ENCODE data around the gene SP6. TPM values are rescaled to one million over a fixed set of nuclear protein-coding genes. Genes with fewer than 3 reads are reported as not detected.
A peak's percentile ranks its signal among the peaks of the same experiment; 100 is the strongest.

SP6 gene
- total RNA-seq, 2 donors from 2014 or later, result 0.20 to 0.21 TPM

DNA sequence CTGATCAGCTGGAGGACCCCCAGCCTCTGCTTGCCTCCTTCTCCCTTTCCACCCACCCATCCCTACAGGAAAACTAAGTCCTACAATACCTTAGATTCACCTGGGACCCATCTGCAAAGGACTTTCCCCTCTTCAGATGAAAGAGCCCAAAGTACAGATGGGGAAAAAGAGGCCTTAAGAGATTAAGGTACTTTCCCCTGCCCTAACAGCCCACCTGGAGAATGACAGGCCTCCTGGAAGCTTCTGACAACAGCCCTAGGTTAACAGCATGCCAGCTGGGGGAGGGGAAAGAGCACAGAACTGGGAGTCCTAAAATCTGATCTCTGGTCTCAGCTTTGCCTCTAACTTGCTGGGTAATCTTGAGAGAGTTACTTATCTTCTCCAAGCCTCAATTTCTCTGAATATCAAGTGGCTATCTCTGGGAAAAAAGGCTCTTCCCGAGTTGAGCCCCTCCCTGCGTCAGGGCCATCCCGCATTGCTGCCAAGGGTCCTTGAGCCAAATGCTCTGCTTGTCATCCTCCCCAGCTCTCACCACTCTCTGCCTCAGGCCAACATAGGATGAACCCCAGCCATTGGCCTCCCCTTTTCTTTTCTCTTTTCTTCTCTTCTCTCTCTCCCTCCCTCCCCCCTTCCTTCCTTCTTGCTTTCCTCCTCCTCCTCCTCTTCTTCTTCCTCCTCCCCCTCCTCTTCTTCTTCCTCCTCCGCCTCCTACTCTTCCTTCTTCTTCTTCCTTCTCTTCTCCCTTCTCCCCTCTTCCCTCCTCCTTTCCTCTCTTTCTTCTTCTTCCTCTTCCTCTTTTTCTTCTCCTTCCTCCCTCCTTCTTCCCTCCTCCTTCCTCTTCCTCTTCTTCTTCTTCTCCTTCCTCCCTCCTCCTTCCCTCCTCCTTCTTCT lies 22.5 kb upstream of the SP6 start:
- Mint-ChIP-seq H3K27ac (no peak overlapping the region), H3K27me3 (peaks cover 84% of the 10 kb centered on the region), H3K4me1 (peaks cover 4% of the 10 kb centered on the region), H3K4me3 (no peak overlapping the region), H3K36me3 (ENCODE audit: low read depth) (peaks cover 6% of the 10 kb centered on the region)
- no peak for ATAC-seq
- no peak for DNase-seq
- H3K9me3 ChIP-seq (ENCODE audit: control insufficient read depth, low read length, poor library complexity, severe bottlenecking), result no peaks in the 10 kb centered on the region

DNA sequence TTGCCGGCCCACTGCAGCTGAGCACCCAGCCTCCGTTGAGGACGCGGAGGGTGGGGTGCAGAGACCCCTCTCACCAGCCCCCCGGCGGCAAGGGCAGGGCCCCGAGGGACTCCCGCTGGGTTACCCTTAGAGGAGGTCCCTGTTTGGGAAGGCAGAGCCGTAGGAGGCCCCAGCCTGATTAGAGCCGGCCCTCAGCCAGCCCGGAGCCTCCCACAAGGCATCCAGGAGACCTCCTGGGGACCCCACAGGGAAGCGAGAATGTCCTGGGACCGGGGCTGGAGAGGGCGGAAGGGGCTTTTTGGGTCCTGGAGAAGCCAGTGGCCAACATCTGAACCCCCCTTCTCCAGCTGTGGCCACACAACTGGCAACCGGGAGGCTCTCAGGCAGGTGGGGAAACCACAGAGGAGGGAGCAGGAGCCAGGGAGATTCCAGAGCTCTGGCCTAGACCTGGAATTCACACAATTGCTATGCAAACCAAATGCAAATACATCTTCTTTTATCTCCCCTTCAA lies 21.7 kb upstream of the SP6 start:
- no peak for ATAC-seq
- H3K9me3 ChIP-seq (ENCODE audit: control insufficient read depth, low read length, poor library complexity, severe bottlenecking), result no peaks in the 10 kb centered on the region
- no peak overlapping the region for H3K4me3 Mint-ChIP-seq
- no peak overlapping the region for H3K27ac Mint-ChIP-seq
- H3K27me3 Mint-ChIP-seq, result peaks cover 84% of the 10 kb centered on the region
- H3K36me3 Mint-ChIP-seq (ENCODE audit: low read depth), result peaks cover 6% of the 10 kb centered on the region
- H3K4me1 Mint-ChIP-seq, result peaks cover 2% of the 10 kb centered on the region
- no peak for DNase-seq

DNA sequence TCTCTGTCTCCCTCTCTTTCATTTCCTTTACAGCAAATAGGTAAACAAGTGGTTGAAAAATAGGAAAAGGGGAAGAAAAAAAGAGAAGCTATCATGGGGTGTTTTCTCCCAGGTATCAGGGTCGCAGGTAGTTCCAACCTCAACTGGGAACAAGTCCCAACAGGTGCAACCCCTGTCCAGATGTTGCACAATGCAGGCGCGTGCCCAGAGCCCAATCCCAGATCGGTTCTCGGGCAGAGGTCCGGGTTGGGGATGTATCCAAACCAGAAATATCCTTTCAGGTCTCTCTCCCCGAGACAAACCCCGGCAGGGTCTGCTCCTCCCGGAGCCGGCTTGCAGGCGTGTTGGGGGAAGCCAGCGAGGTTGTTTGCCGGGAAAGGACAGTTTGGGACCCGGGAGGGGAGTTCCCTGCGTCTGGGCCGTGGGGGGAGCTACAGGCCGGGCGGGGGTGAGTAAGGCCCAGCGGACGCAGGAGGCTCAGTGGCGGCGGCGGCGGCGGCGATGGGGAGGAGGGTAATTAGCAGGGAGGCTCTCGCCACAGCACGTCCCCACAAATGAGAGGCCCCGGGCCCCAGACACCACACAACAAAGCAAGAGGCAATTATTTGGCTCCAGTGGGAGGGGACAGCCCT lies 21.2 kb upstream of the SP6 start:
- ATAC-seq (no peak), DNase-seq (no peak)
- H3K27ac Mint-ChIP-seq, result no peak overlapping the region
- H3K27me3 Mint-ChIP-seq, result peaks cover 80% of the 10 kb centered on the region
- H3K9me3 ChIP-seq (ENCODE audit: control insufficient read depth, low read length, poor library complexity, severe bottlenecking), result no peaks in the 10 kb centered on the region
- H3K4me1 Mint-ChIP-seq, result no peaks in the 10 kb centered on the region
- H3K4me3 Mint-ChIP-seq, result no peak overlapping the region
- H3K36me3 Mint-ChIP-seq (ENCODE audit: low read depth), result peaks cover 6% of the 10 kb centered on the region

DNA sequence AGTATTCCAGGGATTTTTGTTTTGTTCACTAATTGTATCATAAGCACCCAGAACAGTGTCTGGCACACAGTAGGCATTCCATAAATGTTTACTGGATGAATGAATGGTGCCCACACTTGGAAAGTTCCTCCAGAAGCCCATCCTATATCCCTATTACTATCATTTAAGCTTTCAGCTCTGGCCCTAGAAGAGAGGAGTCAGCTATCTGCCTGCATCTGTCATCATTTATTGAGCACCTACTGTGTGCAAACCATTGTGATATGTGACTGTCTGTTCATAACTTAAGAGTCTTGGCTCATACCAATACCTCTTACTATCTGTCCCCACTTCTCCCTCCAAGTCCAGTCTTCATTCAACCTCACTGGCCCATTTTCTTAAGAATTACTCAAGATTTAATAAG lies 20.1 kb upstream of the SP6 start:
- Mint-ChIP-seq H3K4me3 (no peak overlapping the region), H3K27me3 (peaks cover 81% of the 10 kb centered on the region)

DNA sequence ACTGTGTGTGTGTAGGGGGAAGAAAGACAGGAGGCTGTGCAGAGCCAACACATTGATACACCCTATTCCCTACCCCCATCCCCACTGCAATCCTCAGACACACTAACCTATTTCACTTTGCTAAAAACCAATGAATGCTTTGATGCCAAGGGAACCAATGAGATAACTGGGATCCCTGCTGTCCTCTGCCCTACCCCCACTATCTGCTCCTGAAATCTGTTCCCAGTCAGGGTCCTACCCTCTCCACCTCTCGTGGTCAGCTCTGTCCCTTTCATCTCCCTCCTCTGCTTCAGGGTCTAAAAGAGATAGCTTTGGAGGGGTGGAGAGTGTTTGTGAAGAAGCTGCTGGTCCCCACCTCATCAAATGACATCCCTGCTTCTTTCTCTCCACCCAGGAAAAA lies 19.1 kb upstream of the SP6 start:
- Mint-ChIP-seq H3K4me1 (peaks cover 4% of the 10 kb centered on the region), H3K36me3 (ENCODE audit: low read depth) (peaks cover 4% of the 10 kb centered on the region), H3K4me3 (no peak overlapping the region), H3K27ac (no peak overlapping the region), H3K27me3 (peaks cover 76% of the 10 kb centered on the region)
- ATAC-seq, result no peak
- DNase-seq, result no peak
- H3K9me3 ChIP-seq (ENCODE audit: control insufficient read depth, low read length, poor library complexity, severe bottlenecking), result no peaks in the 10 kb centered on the region

More for the DNA sequence above, 20.1 kb upstream of the SP6 start:
- no peaks in the 10 kb centered on the region for H3K4me1 Mint-ChIP-seq
- no peaks in the 10 kb centered on the region for H3K9me3 ChIP-seq (ENCODE audit: control insufficient read depth, low read length, poor library complexity, severe bottlenecking)
- no peak overlapping the region for H3K27ac Mint-ChIP-seq
- H3K36me3 Mint-ChIP-seq (ENCODE audit: low read depth), result peaks cover 6% of the 10 kb centered on the region
- ATAC-seq (no peak), DNase-seq (no peak)

DNA sequence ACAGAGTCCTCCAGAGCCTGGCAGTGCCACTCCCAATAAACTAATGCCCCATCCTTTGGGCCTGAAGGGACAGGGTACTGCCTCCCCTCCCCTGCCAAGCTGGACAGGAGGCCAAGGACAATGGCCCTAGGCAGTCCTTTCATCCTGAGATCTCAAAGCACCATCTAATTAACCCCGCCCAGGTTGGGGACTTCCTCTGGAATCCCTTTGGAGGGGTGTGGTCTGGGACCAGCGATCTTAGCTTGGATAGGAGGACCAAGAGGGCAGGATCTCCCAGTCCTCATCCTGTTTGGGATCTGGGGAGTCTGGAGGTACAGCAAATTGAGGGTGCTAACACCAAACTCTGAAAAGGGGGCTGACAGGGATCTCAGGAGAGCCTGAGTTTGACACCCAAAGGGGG lies 18.2 kb upstream of the SP6 start:
- no peaks in the 10 kb centered on the region for H3K9me3 ChIP-seq (ENCODE audit: control insufficient read depth, low read length, poor library complexity, severe bottlenecking)
- DNase-seq, result no peak
- H3K27ac Mint-ChIP-seq, result no peak overlapping the region
- H3K4me3 Mint-ChIP-seq, result no peak overlapping the region
- peaks cover 67% of the 10 kb centered on the region for H3K27me3 Mint-ChIP-seq
- ATAC-seq, result no peak
- peaks cover 7% of the 10 kb centered on the region for H3K4me1 Mint-ChIP-seq
- peaks cover 4% of the 10 kb centered on the region for H3K36me3 Mint-ChIP-seq (ENCODE audit: low read depth)

DNA sequence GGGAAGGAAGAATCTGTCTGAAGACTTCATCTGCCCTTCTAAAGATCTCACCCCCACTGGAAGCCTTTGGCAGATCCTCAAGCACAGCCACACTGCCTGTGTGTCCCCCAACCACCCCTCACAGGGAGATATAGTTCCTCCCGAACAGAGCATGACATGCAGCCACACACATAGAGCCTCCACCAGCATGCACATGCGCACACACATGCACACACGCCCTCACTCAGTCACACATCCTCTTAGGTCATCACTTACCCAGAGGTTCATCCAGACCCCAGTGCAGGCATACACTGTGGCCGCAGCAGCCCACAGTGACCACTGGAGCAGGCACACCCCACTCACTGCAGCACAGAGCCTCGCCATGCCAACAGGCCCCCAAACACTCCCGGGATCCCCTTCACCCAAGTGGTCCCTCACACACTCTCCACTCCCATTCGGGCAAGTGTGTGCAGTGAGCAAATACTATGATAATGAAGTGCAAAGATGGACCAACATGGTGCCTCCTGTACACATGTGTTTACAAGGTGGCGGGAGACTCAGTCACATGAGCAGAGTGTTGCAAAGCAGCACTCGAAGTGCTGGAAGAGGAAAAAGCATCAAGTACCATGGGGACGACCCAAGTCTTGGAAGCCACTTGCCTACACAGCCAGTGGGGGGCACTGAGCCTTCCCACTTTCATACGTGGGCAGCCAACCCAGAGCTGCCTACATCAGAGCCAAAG lies 17.0 kb upstream of the SP6 start:
- DNase-seq, result no peak
- Mint-ChIP-seq H3K27me3 (peaks cover 55% of the 10 kb centered on the region), H3K4me3 (no peak overlapping the region), H3K4me1 (peaks cover 7% of the 10 kb centered on the region), H3K27ac (no peak overlapping the region), H3K36me3 (ENCODE audit: low read depth) (peaks cover 6% of the 10 kb centered on the region)
- ATAC-seq, result no peak
- no peaks in the 10 kb centered on the region for H3K9me3 ChIP-seq (ENCODE audit: control insufficient read depth, low read length, poor library complexity, severe bottlenecking)

DNA sequence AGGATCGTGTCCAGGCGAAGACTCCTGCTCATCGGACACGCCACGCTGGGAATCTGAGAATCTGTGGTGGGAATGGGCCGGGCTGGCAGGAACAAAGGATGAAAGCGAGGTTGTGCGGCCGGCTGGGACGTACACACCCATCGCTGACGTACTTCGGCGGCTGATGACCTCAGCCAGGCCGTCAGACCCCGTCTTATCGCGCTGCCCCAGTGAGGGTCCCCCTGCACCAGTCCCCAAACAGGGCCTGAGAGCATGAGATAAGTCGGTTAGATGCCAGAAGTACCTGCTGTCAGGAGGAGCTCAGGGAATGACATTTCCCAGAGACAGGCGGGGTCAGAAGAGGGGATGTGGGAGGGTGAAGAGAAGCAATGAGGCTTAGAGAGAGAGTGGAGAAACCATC lies 16.0 kb upstream of the SP6 start:
- H3K9me3 ChIP-seq (ENCODE audit: control insufficient read depth, low read length, poor library complexity, severe bottlenecking), result no peaks in the 10 kb centered on the region
- peaks cover 48% of the 10 kb centered on the region for H3K27me3 Mint-ChIP-seq
- peaks cover 9% of the 10 kb centered on the region for H3K4me1 Mint-ChIP-seq
- no peak overlapping the region for H3K4me3 Mint-ChIP-seq
- no peak overlapping the region for H3K27ac Mint-ChIP-seq
- ATAC-seq (no peak), DNase-seq (no peak)
- peaks cover 6% of the 10 kb centered on the region for H3K36me3 Mint-ChIP-seq (ENCODE audit: low read depth)

DNA sequence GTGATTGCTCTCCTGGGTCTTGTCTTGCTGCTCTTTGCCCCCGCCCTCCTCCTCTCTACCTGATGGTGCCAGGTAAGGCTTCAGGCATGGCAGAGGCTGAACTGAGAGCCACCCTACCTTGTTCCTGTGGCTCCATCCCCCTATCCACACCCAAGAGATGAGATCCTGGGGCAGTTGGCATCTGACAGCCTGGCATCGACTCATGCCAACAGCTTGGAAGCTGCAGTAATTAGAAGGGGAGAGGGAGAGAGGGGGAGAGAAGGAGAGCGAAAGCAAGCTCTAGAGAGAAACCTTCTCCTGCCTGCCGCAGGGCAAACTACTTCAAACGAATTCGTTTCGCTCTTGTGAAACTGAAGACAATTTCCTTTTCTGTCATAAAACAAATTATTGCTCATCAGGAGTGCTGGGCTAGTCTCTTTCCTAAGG lies 13.8 kb upstream of the SP6 start:
- Mint-ChIP-seq H3K4me1 (peaks cover 9% of the 10 kb centered on the region), H3K36me3 (ENCODE audit: low read depth) (peaks cover 2% of the 10 kb centered on the region), H3K4me3 (peak overlapping the region; percentile 45), H3K27me3 (peaks cover 33% of the 10 kb centered on the region), H3K27ac (no peak overlapping the region)
- no peaks in the 10 kb centered on the region for H3K9me3 ChIP-seq (ENCODE audit: control insufficient read depth, low read length, poor library complexity, severe bottlenecking)
- ATAC-seq (no peak), DNase-seq (no peak)

DNA sequence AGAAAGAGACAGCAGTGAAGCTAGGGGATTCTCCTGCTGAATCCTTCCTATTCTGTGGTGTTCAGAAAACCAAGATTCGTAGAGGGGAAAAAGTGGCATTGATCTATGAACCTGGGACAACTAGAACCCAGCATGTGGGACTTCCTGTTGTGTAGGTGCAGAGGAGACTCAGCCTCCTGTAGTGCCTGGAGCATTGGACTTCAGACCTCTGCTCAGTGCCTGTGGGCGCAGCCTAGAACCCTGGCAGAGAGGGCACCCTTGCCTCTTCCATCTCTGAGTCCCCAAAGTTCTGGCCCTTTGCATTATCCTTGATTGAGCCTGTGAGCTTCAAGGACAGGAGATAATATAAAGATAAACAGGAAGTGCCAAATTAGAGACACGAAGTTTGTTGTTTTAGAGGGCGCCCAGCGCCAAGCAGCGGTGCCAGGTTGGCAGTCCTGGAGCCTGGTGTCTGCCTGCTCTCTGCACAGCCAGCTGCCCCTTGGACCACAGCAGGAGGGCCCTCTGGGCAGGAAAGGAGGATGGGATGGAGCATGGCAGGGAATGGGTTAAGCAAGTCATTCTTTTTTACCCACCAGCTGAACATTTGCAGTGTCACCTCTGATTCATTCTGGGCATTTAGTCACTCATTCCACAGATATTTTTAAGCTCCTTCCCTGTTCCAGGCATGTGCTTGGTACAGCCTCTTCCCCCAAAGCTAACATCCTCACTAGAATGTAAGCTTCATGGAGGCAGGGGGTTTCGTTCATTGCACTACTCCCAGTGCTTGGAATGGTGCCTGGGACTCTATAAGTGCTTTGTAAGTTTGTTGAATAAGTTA lies 11.9 kb upstream of the SP6 start:
- no peak for ATAC-seq

DNA sequence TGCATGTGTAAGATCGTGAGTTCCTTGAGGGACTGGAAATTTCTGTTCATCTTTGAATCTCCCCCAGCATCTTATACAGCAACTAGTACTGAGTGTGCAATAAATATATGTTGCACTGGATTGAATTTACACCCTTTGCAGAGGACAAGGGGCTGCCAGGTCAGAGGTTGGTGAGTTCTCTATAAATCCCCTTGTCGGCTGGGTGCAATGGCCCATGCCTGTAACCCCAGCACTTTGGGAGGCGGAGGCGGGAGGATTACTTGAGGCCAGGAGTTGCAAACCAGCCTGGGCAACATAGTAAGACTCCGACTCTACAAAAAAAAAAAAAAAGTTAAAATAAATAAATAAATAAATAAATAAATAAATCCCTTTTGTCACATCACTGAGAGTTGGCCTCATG lies 9.4 kb upstream of the SP6 start:
- Mint-ChIP-seq H3K4me1 (peaks cover 6% of the 10 kb centered on the region), H3K27ac (no peak overlapping the region), H3K36me3 (ENCODE audit: low read depth) (peaks cover 4% of the 10 kb centered on the region), H3K4me3 (no peak overlapping the region), H3K27me3 (peaks cover 40% of the 10 kb centered on the region)
- no peak for DNase-seq
- no peak for ATAC-seq
- no peaks in the 10 kb centered on the region for H3K9me3 ChIP-seq (ENCODE audit: control insufficient read depth, low read length, poor library complexity, severe bottlenecking)

More for the DNA sequence above, 11.9 kb upstream of the SP6 start:
- peaks cover 2% of the 10 kb centered on the region for H3K36me3 Mint-ChIP-seq (ENCODE audit: low read depth)
- H3K4me1 Mint-ChIP-seq, result peaks cover 9% of the 10 kb centered on the region
- H3K9me3 ChIP-seq (ENCODE audit: control insufficient read depth, low read length, poor library complexity, severe bottlenecking), result no peaks in the 10 kb centered on the region
- peaks cover 33% of the 10 kb centered on the region for H3K27me3 Mint-ChIP-seq
- DNase-seq, result no peak
- H3K4me3 Mint-ChIP-seq, result no peak overlapping the region
- H3K27ac Mint-ChIP-seq, result no peak overlapping the region

DNA sequence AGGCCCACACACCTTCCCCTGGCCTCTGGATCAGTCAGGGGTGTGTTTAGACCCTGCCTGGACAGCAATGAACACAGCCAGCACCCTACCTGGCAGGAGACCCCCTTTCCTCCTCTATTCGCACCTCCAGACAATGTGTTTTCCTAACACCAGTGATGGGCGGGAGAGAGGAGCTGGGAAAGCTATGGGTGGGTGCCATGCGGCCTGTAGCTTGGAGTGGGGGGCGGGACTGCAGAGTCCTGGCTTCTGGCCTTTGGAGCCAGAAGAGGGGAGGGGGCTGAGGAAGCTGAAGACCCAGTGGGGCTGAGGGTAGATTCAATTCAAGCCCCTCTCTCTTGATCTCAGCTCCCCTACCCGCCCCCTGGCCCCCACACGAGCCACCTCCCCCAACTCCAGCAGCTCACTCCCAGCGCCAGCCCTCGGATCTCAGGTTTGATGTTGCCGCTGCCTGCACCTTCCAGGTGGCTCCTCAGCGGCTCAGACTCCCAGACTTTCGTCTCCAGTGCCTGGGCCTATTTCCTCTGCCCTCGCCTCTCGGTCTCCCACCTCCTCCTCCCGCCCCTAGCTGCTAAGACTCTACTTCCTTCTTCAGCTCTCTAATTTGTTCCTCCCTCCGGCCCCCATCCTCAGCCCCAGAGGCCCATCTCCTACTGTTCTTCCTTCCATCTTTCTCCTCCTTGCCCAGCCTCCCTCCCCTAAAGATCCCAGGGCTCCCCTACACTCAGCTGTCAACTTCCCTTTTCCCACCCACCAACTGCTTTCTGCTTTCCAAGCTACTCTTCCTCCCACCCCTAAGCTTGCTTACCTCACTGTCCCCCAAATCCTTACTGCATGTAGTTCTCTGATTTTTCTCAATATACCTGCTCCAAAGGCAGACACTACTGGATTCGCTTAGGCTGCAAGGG lies 6.8 kb upstream of the SP6 start:
- Mint-ChIP-seq H3K27me3 (peaks cover 66% of the 10 kb centered on the region), H3K4me1 (peaks cover 11% of the 10 kb centered on the region), H3K4me3 (no peak overlapping the region), H3K27ac (no peak overlapping the region), H3K36me3 (ENCODE audit: low read depth) (peaks cover 3% of the 10 kb centered on the region)
- ATAC-seq (no peak), DNase-seq (no peak)
- H3K9me3 ChIP-seq (ENCODE audit: control insufficient read depth, low read length, poor library complexity, severe bottlenecking), result no peaks in the 10 kb centered on the region

Data from T-helper 17 cell (primary cell).